HG02970 (cell line): ENCODE data around the gene PRSS3.
"Not testable (repeated sequence)": the region's sequence is repeated elsewhere in the genome, so short reads cannot be mapped to it uniquely, and the experiment has no call there.

ENCODE experiments used
- ATAC-seq: cut with Tn5 transposase; IDR thresholded peaks from one replicate; pipeline ENCODE4 v1.9.1; 2021; ENCODE audit warnings: mild to moderate bottlenecking, moderate library complexity, moderate number of reproducible peaks; ENCODE audit not compliant: unreplicated experiment, low FRiP score

PRSS3 gene

GRCh38 chr9:33795281-33795680 is at the start of gene PRSS3:
Gene PRSS3, plus strand, starts transcription at chr9:33795561. Its CDS starts 13 bp downstream, at chr9:33795574.
- no peak for ATAC-seq

- ATAC-seq: no peak
Observed at GRCh38 chr9:33748633-33749304, 46.6 kb upstream of the PRSS3 start.

GRCh38 chr9:33749305-33749654 is 46.1 kb upstream of the PRSS3 start:
- ATAC-seq: not testable (repeated sequence)

- ATAC-seq: no peak
Observed at GRCh38 chr9:33750307-33750838, 45.0 kb upstream of the PRSS3 start.

- ATAC-seq: no peak
Observed at GRCh38 chr9:33750839-33751339, 44.5 kb upstream of the PRSS3 start.

GRCh38 chr9:33751536-33752129 is 43.7 kb upstream of the PRSS3 start:
- no peak for ATAC-seq

GRCh38 chr9:33752130-33752637 is 43.2 kb upstream of the PRSS3 start:
- no peak for ATAC-seq

GRCh38 chr9:33752789-33753188 is 42.6 kb upstream of the PRSS3 start:
- not testable (repeated sequence) for ATAC-seq

GRCh38 chr9:33759648-33760047 is 35.7 kb upstream of the PRSS3 start:
- ATAC-seq: not testable (repeated sequence)

- no peak for ATAC-seq
Observed at GRCh38 chr9:33762343-33762742, 33.0 kb upstream of the PRSS3 start.

GRCh38 chr9:33763709-33764108 is 31.7 kb upstream of the PRSS3 start:
- not testable (repeated sequence) for ATAC-seq

- no peak for ATAC-seq
Observed at GRCh38 chr9:33765411-33765810, 29.9 kb upstream of the PRSS3 start.

- ATAC-seq: not testable (repeated sequence)
Observed at GRCh38 chr9:33770156-33770880, 25.0 kb upstream of the PRSS3 start.

- not testable (repeated sequence) for ATAC-seq
Observed at GRCh38 chr9:33773135-33773534, 22.2 kb upstream of the PRSS3 start.

- ATAC-seq: not testable (repeated sequence)
Observed at GRCh38 chr9:33774074-33774659, 21.2 kb upstream of the PRSS3 start.

- no peak for ATAC-seq
Observed at GRCh38 chr9:33776578-33776977, 18.8 kb upstream of the PRSS3 start.

GRCh38 chr9:33778700-33779351 is 16.5 kb upstream of the PRSS3 start:
- ATAC-seq: no peak

- no peak for ATAC-seq
Observed at GRCh38 chr9:33780276-33780675, 15.1 kb upstream of the PRSS3 start.

- ATAC-seq: no peak
Observed at GRCh38 chr9:33781736-33782135, 13.6 kb upstream of the PRSS3 start.
